KMS-11 (cell line): Measurements from ENCODE around the gene SYNE3.

Experiments used
- H2AFZ ChIP-seq: fragments of 200-600 bp; sonication (generic); 2 replicates; pipeline ENCODE4 v1.6.1; 2016; ENCODE audit warnings: antibody characterized with exemption, mixed run types, low read depth
- H3K27ac ChIP-seq: fragments of 200-600 bp; sonication (generic); 2 replicates; pipeline ENCODE4 v1.6.1; 2016; ENCODE audit warnings: mild to moderate bottlenecking, mixed run types
- H3K27me3 ChIP-seq: fragments of 200-600 bp; sonication (generic); 2 replicates; pipeline ENCODE4 v1.6.1; 2017; ENCODE audit warnings: mild to moderate bottlenecking, low read depth, mixed run types, moderate library complexity; ENCODE audit not compliant: insufficient read depth
- H3K36me3 ChIP-seq: fragments of 200-600 bp; sonication (generic); 2 replicates; pipeline ENCODE4 v1.6.1; 2017; ENCODE audit warnings: mild to moderate bottlenecking, mixed run types; ENCODE audit not compliant: insufficient read depth
- H3K4me1 ChIP-seq: fragments of 200-600 bp; sonication (generic); 2 replicates; pipeline ENCODE4 v1.6.1; 2016; ENCODE audit warnings: mild to moderate bottlenecking, low read depth, mixed run types; ENCODE audit not compliant: poor library complexity, severe bottlenecking
- H3K4me2 ChIP-seq: fragments of 200-600 bp; sonication (generic); 2 replicates; pipeline ENCODE4 v1.7.0; 2016; ENCODE audit warnings: mild to moderate bottlenecking, mixed run types
- H3K4me3 ChIP-seq: fragments of 200-600 bp; sonication (generic); IDR thresholded peaks from 2 replicates; pipeline ENCODE4 v1.6.1; 2017; ENCODE audit warnings: low read depth, low read length, mixed read lengths; ENCODE audit not compliant: insufficient read depth
- H3K79me2 ChIP-seq: fragments of 200-600 bp; sonication (generic); 2 replicates; pipeline ENCODE4 v1.6.1; 2016; ENCODE audit warnings: low read depth, mixed run types; ENCODE audit not compliant: insufficient read depth
- H3K9ac ChIP-seq: fragments of 200-600 bp; sonication (generic); 2 replicates; pipeline ENCODE4 v1.6.1; 2016; ENCODE audit warnings: mild to moderate bottlenecking, mixed run types
- H4K20me1 ChIP-seq: fragments of 200-600 bp; sonication (generic); 2 replicates; pipeline ENCODE4 v1.6.1; 2016; ENCODE audit warnings: mild to moderate bottlenecking, mixed run types; ENCODE audit not compliant: insufficient read depth
- CTCF ChIP-seq: fragments of 200-600 bp; sonication (generic); conservative IDR thresholded peaks from 2 replicates; pipeline ENCODE4 v1.6.1; 2017; ENCODE audit warnings: low read depth, mild to moderate bottlenecking, antibody characterized with exemption, low read length, moderate library complexity, mixed read lengths

The SYNE3 gene

GRCh38 chr14:95559203-95559602, 42.8 kb upstream of the SYNE3 start:
- Histone ChIP-seq H3K36me3 (no peaks in the 10 kb centered on the region), H2AFZ (no peak overlapping the region), H3K9ac (no peak overlapping the region), H3K4me2 (no peak overlapping the region), H3K4me3 (no peak overlapping the region), H3K27me3 (no peaks in the 10 kb centered on the region), H3K27ac (no peak overlapping the region), H3K79me2 (no peaks in the 10 kb centered on the region), H3K4me1 (no peaks in the 10 kb centered on the region), H4K20me1 (no peaks in the 10 kb centered on the region)
- no peak for TF ChIP-seq CTCF

- no peaks in the 10 kb centered on the region for H3K36me3 ChIP-seq
- H2AFZ ChIP-seq = no peak overlapping the region
- no peak overlapping the region for H3K4me3 ChIP-seq
- H3K4me1 ChIP-seq = no peaks in the 10 kb centered on the region
- no peak overlapping the region for H3K9ac ChIP-seq
- no peak for TF ChIP-seq CTCF
- no peak overlapping the region for H3K27ac ChIP-seq
- H3K79me2 ChIP-seq = no peaks in the 10 kb centered on the region
- H3K27me3 ChIP-seq = no peaks in the 10 kb centered on the region
- no peak overlapping the region for H3K4me2 ChIP-seq
- no peaks in the 10 kb centered on the region for H4K20me1 ChIP-seq
Observed at GRCh38 chr14:95557832-95558231, 41.4 kb upstream of the SYNE3 start.

- no peak overlapping the region for H2AFZ ChIP-seq
- H3K9ac ChIP-seq = no peak overlapping the region
- H3K4me3 ChIP-seq = no peak overlapping the region
- H3K79me2 ChIP-seq = no peaks in the 10 kb centered on the region
- H4K20me1 ChIP-seq = no peaks in the 10 kb centered on the region
- no peaks in the 10 kb centered on the region for H3K4me1 ChIP-seq
- H3K36me3 ChIP-seq = no peaks in the 10 kb centered on the region
- H3K27ac ChIP-seq = no peak overlapping the region
- no peak overlapping the region for H3K4me2 ChIP-seq
- H3K27me3 ChIP-seq = no peaks in the 10 kb centered on the region
- no peak for TF ChIP-seq CTCF
Observed at GRCh38 chr14:95557291-95557690, 40.8 kb upstream of the SYNE3 start.

GRCh38 chr14:95555053-95555452, 38.6 kb upstream of the SYNE3 start:
- no peak overlapping the region for H3K4me2 ChIP-seq
- H3K79me2 ChIP-seq = no peaks in the 10 kb centered on the region
- no peaks in the 10 kb centered on the region for H3K27me3 ChIP-seq
- no peak for TF ChIP-seq CTCF
- no peaks in the 10 kb centered on the region for H4K20me1 ChIP-seq
- H3K36me3 ChIP-seq = no peaks in the 10 kb centered on the region
- no peaks in the 10 kb centered on the region for H3K4me1 ChIP-seq
- no peak overlapping the region for H2AFZ ChIP-seq
- H3K27ac ChIP-seq = no peak overlapping the region
- no peak overlapping the region for H3K4me3 ChIP-seq
- H3K9ac ChIP-seq = no peak overlapping the region

- Histone ChIP-seq H3K27ac (no peak overlapping the region), H3K4me1 (no peaks in the 10 kb centered on the region), H3K9ac (no peak overlapping the region), H2AFZ (no peak overlapping the region), H3K79me2 (no peaks in the 10 kb centered on the region), H3K27me3 (no peaks in the 10 kb centered on the region), H3K36me3 (no peaks in the 10 kb centered on the region), H4K20me1 (no peaks in the 10 kb centered on the region), H3K4me2 (no peak overlapping the region), H3K4me3 (no peak overlapping the region)
- no peak for TF ChIP-seq CTCF
Observed at GRCh38 chr14:95553141-95553540, 36.7 kb upstream of the SYNE3 start.
